HG02943 (cell line): ENCODE measurements around the gene NRCAM.
"Not testable (repeated sequence)": the region's sequence is repeated elsewhere in the genome, so short reads cannot be mapped to it uniquely, and the experiment has no call there.

Experiments
- ATAC-seq: cut with Tn5 transposase; IDR thresholded peaks from one replicate; pipeline ENCODE4 v1.9.1; 2021; ENCODE audit warnings: mild to moderate bottlenecking, low read depth, moderate library complexity; ENCODE audit not compliant: unreplicated experiment

The NRCAM gene

DNA sequence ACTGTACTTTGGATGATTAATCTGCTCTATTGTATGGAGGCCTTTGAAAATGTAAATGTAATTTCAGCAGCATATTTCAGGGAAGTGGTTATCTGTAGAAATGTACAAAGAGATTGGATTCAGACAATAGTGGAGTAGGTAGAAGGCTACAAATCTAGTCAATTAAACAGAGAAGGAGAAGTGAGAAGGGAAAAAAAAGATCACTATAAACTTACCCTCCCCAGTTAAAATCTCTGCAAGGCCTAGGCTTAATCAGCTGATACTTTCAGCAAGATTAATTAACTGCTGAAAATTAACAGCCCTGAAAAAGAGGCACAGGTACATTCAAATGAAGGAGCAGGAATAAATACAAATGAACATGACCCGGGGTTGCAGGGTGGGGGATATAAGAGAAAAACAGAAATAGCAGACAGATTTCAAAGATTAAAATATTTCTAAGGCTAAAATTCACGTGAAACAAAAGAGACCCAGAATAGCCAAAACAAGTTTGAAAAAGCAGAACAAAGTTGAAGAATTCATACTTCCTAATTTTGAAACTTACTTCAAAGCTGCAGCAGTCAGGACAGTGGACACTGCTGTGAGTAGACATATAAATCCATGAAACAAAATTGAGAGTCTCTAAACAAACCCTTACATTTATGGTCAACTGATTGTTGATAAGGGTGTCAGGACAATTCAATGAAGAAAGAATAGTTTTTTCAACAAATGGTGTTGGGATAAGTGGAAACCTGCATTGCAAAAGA lies 96.0 kb downstream of the NRCAM start:
- no peak for ATAC-seq

DNA sequence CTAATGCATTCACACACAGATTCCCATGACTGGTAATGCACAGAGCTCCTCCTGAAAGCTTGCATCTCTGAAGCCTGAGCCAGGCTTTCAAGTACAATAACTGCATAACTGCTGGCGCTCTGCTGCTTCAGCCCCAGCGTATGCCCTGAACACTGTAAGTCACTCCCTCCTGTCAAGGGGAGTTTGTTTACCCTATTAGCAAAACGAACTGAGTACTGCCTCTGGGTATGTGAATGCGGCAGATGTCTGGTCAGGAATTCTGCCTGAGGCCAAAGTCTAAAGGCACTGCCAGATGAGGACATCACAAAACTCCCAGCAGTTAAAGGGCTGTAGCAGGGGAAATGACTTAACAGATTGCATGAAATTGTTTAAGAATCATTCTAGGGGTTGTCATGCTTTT lies 97.7 kb downstream of the NRCAM start:
- ATAC-seq, result no peak

DNA sequence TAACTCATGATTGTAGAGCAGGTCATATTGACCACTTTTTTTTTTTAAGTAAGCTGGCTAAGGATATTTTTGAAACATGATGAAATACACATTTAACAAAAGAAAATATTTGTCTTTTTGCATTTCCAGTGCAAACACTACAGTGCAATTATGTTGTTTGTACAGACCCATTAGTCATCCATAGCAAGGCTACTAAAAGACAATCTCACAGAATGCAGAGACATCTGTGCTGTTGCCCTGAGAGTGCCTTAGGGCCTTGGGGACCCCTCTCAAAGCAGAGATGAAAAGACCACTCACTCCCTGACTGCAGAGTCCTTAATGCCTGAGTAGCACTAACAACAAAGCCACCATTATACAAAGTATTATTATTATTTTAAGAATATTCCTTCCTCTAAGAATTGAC lies 104.5 kb downstream of the NRCAM start:
- no peak for ATAC-seq

GRCh38 chr7:108348913-108349312 lies 107.3 kb downstream of the NRCAM start:
- ATAC-seq, result no peak

DNA sequence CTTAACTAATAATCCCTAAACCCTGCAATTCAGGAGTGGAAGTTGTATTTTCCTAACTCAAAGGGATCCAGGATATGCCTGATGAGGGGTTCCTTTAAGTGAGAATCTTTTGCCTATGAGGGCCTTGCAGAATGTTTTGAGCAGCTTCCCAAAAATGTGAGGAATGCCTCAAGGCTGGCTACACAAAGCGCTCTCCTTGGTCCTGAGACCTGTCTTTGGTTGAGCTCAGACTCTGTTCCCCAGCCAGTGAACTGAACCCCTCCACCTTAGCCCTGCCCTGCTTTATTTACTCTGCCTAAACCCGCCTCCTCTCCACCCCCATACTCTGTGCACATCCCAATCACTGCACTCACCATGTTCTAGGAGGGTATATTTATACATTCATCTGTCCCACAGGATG lies 108.6 kb downstream of the NRCAM start:
- no peak for ATAC-seq

GRCh38 chr7:108345710-108346336 lies 110.4 kb downstream of the NRCAM start:
- ATAC-seq, result no peak

- ATAC-seq, result no peak
Observed at GRCh38 chr7:108340856-108341411, 115.3 kb downstream of the NRCAM start.

- not testable (repeated sequence) for ATAC-seq
Observed at GRCh38 chr7:108340406-108340805, 115.8 kb downstream of the NRCAM start.

DNA sequence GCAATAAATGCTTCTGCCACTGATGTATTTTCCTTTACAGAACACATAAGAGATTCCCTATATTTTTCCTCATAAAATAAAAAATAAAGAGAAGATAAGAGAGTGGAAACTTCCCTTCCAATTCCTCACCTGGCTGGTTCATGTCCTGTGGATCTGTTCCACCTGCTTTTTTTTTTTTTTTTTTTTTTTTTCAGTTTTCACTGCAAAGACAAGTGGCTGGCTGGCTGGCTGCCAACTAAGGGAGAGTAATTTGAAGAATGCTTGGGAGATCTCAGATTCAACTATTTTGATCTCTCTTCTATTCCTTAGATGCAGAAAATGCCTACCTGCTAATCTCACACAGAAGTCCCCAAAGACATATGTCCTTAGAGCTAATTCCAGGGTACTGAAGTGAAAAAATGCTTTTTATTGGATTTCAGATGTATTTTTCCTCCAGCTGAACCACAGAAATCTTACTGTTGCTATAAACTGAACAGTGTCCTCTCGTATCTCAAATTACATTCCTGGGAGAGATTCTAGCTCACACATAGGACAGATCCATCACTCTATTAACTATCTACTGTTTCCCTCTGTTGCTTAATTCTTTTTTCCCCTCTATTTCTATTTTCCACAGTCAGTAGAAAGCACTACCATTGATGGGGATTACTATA lies 120.8 kb downstream of the NRCAM start:
- no peak for ATAC-seq

- ATAC-seq, result no peak
Observed at GRCh38 chr7:108332937-108333336, 123.3 kb downstream of the NRCAM start.

DNA sequence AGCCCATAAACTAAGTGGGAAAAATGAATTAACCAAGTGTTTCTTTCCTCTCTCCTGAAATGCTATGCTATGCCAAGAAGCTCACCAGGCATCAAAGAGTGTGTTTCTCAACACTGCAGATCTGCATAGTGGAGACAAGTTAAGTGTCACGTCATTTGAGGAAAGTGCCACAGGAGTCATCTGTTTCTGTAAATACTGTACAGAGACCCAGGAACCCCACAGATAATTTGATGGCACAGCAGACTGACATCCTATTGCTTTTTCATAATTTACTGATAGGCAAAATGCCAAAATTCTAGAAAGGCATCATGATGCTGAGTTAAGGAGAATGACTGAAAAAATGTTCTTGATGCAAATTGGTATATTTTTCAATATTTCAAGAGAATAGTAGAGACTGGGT lies 124.3 kb downstream of the NRCAM start:
- no peak for ATAC-seq

- ATAC-seq, result no peak
Observed at GRCh38 chr7:108330227-108330626, 126.0 kb downstream of the NRCAM start.

DNA sequence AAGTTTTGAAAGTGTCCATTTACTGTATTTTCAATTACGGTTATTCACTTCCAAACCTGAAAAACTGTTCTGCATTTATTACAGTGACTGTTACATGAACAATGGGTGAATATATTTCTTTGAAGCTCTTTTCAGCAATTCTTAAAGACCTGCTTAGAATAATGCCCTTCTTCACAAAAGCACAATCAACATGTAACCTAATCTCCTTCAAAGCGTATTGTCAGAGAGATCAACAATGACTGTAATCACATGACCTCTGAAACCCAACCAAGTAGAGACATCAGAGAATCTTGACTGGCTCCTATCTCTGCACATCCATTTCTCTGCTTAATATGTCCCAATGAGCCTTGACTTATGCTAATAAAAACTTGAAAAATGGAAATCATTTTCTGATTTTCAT lies 126.7 kb downstream of the NRCAM start:
- no peak for ATAC-seq

DNA sequence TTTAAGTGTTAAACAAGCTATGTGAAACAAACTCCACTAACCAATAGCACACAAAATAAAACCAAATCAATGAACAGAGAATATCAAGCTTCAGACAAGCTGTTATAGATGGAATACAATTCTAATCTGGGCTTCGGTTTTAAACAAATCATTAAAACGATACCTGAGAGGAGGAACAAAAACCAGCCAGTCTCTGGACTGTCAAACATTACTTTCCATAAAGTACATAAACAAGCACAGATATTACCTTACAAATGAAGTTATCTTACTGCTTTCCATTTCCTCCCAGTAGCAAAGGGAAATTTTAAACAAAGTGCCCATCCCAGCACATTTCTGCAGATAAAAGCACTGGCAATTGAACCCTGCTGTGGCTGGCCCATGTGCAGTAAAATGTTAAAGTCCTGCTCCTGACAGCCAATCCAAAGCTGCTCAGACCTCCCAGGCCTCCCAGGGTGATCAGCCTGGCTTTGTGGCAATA lies 128.0 kb downstream of the NRCAM start:
- peak; percentile 67 for ATAC-seq

- ATAC-seq, result peak; percentile 51
Observed at GRCh38 chr7:108327353-108327752, 128.9 kb downstream of the NRCAM start.

GRCh38 chr7:108326938-108327337 lies 129.3 kb downstream of the NRCAM start:
- ATAC-seq, result no peak

DNA sequence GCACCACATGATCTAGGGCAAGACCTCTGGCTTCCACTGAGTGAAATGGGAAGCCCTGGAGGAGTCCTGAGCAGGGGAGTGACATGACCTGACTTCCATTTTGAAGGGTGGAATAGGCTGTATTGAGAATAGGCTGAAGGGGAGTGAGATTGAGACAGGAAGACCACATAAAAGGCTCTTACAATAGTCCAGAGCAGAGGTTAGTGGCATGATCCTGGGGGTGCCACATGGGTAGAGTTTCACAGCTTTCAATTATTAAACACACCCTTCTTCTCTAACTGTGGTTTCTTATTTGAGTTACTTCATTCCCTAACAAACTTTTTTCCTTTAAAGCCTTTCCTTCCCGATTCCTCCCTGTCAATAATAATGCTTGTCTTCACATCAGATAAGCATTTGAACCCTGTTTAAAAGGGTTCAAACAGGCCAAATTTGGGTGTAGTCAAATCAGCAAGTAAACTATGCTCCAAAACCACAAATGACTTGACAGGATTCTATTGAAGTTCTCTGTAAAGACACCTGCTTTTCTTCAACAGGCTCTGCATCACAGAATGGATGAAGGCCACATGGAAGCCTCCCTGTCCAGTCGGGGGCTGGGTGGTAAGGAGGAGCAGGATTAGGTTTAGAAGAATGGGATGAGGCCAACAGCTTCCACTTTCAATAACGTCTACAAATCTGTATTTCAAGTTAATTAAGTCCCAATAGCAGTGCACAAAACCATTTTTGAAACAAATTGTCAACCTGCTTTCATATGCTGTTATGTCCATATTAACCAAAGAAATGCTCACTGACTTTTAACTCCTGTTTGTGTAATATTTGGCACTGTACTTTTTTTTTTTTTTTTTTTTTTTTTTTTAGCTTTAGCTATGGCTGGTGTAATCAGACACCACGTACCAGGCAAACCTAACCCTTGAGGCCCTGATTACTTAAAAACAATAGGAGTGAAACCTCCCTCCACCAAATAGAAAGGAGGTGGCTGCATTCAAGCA lies 131.9 kb downstream of the NRCAM start:
- ATAC-seq, result no peak

- ATAC-seq, result no peak
Observed at GRCh38 chr7:108322925-108323832, 133.1 kb downstream of the NRCAM start.

DNA sequence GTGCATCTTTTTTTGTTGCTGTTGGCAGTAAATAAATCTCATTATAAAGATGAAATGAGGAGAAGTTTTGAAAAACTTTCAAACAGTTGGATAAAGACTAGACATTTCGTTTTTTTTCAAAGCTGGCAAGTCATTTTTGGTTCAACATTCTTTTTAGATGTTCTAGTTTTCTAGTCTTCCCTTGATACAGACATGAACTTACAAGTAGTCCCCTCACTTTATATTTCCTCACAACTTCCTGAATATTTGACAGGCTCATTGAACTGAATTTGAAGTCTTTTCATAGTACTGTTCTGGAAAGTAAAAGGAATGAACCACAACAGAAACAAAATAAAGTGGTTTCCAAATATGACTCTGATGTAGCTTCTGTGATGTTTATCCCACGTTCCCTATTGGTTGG lies 134.2 kb downstream of the NRCAM start:
- no peak for ATAC-seq
